GM23248 (cell line): ENCODE measurements around the gene NTF3. TPM values are rescaled to one million over a fixed set of nuclear protein-coding genes. Genes with fewer than 3 reads are reported as not detected.

ENCODE experiments used
- DNase-seq: peaks from one replicate; pipeline ENCODE4 v3.0.0-alpha.2; 2015
- H2AFZ ChIP-seq: fragments of 200-600 bp; sonication (generic); 2 replicates; pipeline ENCODE4 v1.6.1; 2016; ENCODE audit warnings: antibody characterized with exemption
- H3F3A ChIP-seq: fragments of 200-600 bp; sonication (generic); 2 replicates; pipeline ENCODE4 v1.6.1; 2016; ENCODE audit warnings: mild to moderate bottlenecking, antibody characterized with exemption, mixed run types; ENCODE audit not compliant: insufficient read depth
- H3K27ac ChIP-seq: fragments of 200-600 bp; sonication (generic); 2 replicates; pipeline ENCODE4 v1.5.1; 2016; ENCODE audit warnings: mild to moderate bottlenecking
- H3K27me3 ChIP-seq: fragments of 200-600 bp; sonication (generic); replicated peaks from 2 replicates; pipeline ENCODE4 v1.6.1; 2016; ENCODE audit warnings: mild to moderate bottlenecking; ENCODE audit not compliant: insufficient read depth
- H3K36me3 ChIP-seq: fragments of 200-600 bp; sonication (generic); 2 replicates; pipeline ENCODE4 v1.6.1; 2016; ENCODE audit warnings: low read depth, mild to moderate bottlenecking
- H3K4me1 ChIP-seq: fragments of 200-600 bp; sonication (generic); 2 replicates; pipeline ENCODE4 v1.6.1; 2016; ENCODE audit warnings: mild to moderate bottlenecking; ENCODE audit not compliant: insufficient read depth
- H3K4me2 ChIP-seq: fragments of 200-600 bp; sonication (generic); one replicate; pipeline ENCODE4 v1.6.1; 2016; ENCODE audit warnings: mild to moderate bottlenecking; ENCODE audit not compliant: unreplicated experiment
- H3K4me3 ChIP-seq: fragments of 200-600 bp; sonication (generic); 2 replicates; pipeline ENCODE4 v1.5.1; 2016; ENCODE audit warnings: mild to moderate bottlenecking
- H3K79me2 ChIP-seq: fragments of 200-600 bp; sonication (generic); 2 replicates; pipeline ENCODE4 v1.6.1; 2016; ENCODE audit warnings: mild to moderate bottlenecking; ENCODE audit not compliant: insufficient read depth
- H3K9ac ChIP-seq: fragments of 200-600 bp; sonication (generic); 2 replicates; pipeline ENCODE4 v1.6.1; 2016; ENCODE audit warnings: mild to moderate bottlenecking
- H3K9me2 ChIP-seq: fragments of 200-600 bp; sonication (generic); 2 replicates; pipeline ENCODE4 v1.6.1; 2016; ENCODE audit warnings: mixed run types, mild to moderate bottlenecking, moderate library complexity; ENCODE audit not compliant: insufficient read depth
- H3K9me3 ChIP-seq: fragments of 200-600 bp; sonication (generic); one replicate; pipeline ENCODE4 v1.6.1; 2017; ENCODE audit warnings: low read depth
- H4K20me1 ChIP-seq: fragments of 200-600 bp; sonication (generic); 2 replicates; pipeline ENCODE4 v1.6.0; 2016; ENCODE audit not compliant: insufficient read depth
- EZH2 ChIP-seq: fragments of 200-600 bp; sonication (generic); IDR thresholded peaks from 2 replicates; pipeline ENCODE4 v1.6.1; 2018; ENCODE audit warnings: antibody characterized with exemption, mild to moderate bottlenecking; ENCODE audit not compliant: insufficient read depth, poor library complexity, severe bottlenecking
- EZH2phosphoT487 ChIP-seq: fragments of 200-600 bp; sonication (generic); IDR thresholded peaks from 2 replicates; pipeline ENCODE4 v1.6.1; 2018; ENCODE audit warnings: antibody characterized with exemption, moderate library complexity, mild to moderate bottlenecking, low read depth; ENCODE audit not compliant: insufficient read depth
- WGBS, 2 experiments: methylation state at CpG; one replicate each; pipeline ENCODE4 v1.1.6; 2015 to 2017; ENCODE audit warnings: low lambda C conversion rate in 2 of 2, low coverage in 1 of 2; ENCODE audit errors: missing lambda C conversion rate in 2 of 2; 5-methylcytosine and 5-hydroxymethylcytosine counted together
- in situ Hi-C: fragments of 300-500 bp; cut with MboI; formaldehyde crosslinking; loops from 2 replicates; pipeline ENCODE4 v1.15.0; 2020
- polyA plus RNA-seq: library from polyadenylated mRNA; unstranded; fragments of >200 nt; fragmentation: Nextera tagmentation; extraction: Ambion mirVana; gene quantifications from 2 replicates; pipeline ENCODE4 v1.2.1, GENCODE V29; 2016
- total RNA-seq: library from RNA; depleted of rRNA; stranded (reverse); fragments of >200 nt; shearing (Covaris generic); gene quantifications from 2 replicates; pipeline ENCODE4 v1.2.3, GENCODE V29; 2014

NTF3 gene
- total and polyA plus RNA-seq, 2 experiments from 2014 or later = 4.8 to 6.0 TPM

DNA sequence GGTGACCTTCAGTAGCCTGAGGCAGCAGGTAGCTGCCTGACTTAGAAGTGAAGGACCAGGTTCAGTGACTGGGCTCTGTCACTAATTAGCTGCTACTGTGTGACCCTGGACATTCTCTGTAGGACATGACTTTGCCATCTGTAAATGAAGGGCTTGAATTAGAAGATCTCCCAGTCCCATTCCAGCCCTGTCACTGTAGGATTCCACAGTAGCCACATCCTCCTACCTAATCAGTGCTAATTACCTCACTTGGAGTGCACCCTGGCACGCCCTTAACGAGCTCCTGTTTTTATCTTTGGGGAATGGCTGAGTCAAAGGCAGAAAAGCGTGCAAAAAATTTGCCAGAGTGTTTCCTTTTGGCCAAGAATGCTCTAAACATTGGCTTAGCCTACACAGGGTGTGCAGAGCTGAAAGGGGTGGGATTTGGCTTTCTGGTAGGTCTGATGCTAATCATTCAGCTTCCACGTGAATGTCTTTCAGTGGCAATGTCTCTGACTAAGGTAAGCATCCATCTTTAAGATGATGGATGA lies 6.8 kb downstream of the NTF3 start:
- TF ChIP-seq EZH2 = no peak
- no peak for TF ChIP-seq EZH2phosphoT487
- Histone ChIP-seq H3K4me2 (no peak overlapping the region), H3K9ac (no peak overlapping the region), H3K27me3 (no peaks in the 10 kb centered on the region; the same call in 1 of the 2 replicates), H3K9me2 (no peaks in the 10 kb centered on the region), H3K36me3 (no peaks in the 10 kb centered on the region), H3F3A (0 out of 2 replicates have a peak, but pooled peaks cover 9% of the 10 kb centered on the region), H3K27ac (no peak overlapping the region), H4K20me1 (no peaks in the 10 kb centered on the region), H3K79me2 (no peaks in the 10 kb centered on the region), H3K9me3 (no peaks in the 10 kb centered on the region), H3K4me3 (no peak overlapping the region), H3K4me1 (peaks cover 39% of the 10 kb centered on the region), H2AFZ (no peak overlapping the region)
- in situ Hi-C loops = loop anchor here (25.0 kb wide), 1 partner anchor 251 kb away; no protein-coding TSS in a partner anchor
- DNase-seq = peak; percentile 66
- WGBS, 2 experiments = 12 to 17% methylated on average over 4 of the region's 4 CpGs

GRCh38 chr12:5439371-5439771 lies 7.5 kb downstream of the NTF3 start:
- Histone ChIP-seq H3K36me3 (no peaks in the 10 kb centered on the region), H4K20me1 (no peaks in the 10 kb centered on the region), H3K9me2 (no peaks in the 10 kb centered on the region), H3K27ac (no peak overlapping the region), H3F3A (0 out of 2 replicates have a peak, but pooled peaks cover 9% of the 10 kb centered on the region), H3K9ac (no peak overlapping the region), H3K9me3 (no peaks in the 10 kb centered on the region), H3K4me1 (peaks cover 39% of the 10 kb centered on the region), H3K79me2 (no peaks in the 10 kb centered on the region), H3K4me3 (no peak overlapping the region), H3K27me3 (no peaks in the 10 kb centered on the region; the same call in 1 of the 2 replicates), H3K4me2 (no peak overlapping the region), H2AFZ (no peak overlapping the region)
- in situ Hi-C loops = loop anchor here (25.0 kb wide), 1 partner anchor 252 kb away; no protein-coding TSS in a partner anchor
- 62 to 71% methylated on average over 4 of the region's 4 CpGs for WGBS, 2 experiments
- no peak for TF ChIP-seq EZH2phosphoT487
- no peak for TF ChIP-seq EZH2
- DNase-seq = no peak

GRCh38 chr12:5439788-5440300 lies 7.9 kb downstream of the NTF3 start:
- Histone ChIP-seq H3K9me3 (no peaks in the 10 kb centered on the region), H3K4me3 (no peak overlapping the region), H2AFZ (no peak overlapping the region), H3K27ac (no peak overlapping the region), H3K4me1 (peaks cover 39% of the 10 kb centered on the region), H4K20me1 (no peaks in the 10 kb centered on the region), H3K79me2 (no peaks in the 10 kb centered on the region), H3K4me2 (no peak overlapping the region), H3K27me3 (no peaks in the 10 kb centered on the region; the same call in 1 of the 2 replicates), H3K9me2 (no peaks in the 10 kb centered on the region), H3F3A (0 out of 2 replicates have a peak, but pooled peaks cover 9% of the 10 kb centered on the region), H3K9ac (no peak overlapping the region), H3K36me3 (no peaks in the 10 kb centered on the region)
- no peak for DNase-seq
- in situ Hi-C loops = loop anchor here (25.0 kb wide), 1 partner anchor 253 kb away; no protein-coding TSS in a partner anchor
- no peak for TF ChIP-seq EZH2
- no peak for TF ChIP-seq EZH2phosphoT487

GRCh38 chr12:5440978-5441377 lies 9.1 kb downstream of the NTF3 start:
- H4K20me1 ChIP-seq = no peaks in the 10 kb centered on the region
- no peaks in the 10 kb centered on the region for H3K9me3 ChIP-seq
- H2AFZ ChIP-seq = no peak overlapping the region
- TF ChIP-seq EZH2 (no peak), EZH2phosphoT487 (no peak)
- H3K4me1 ChIP-seq = peaks cover 39% of the 10 kb centered on the region
- H3K27me3 ChIP-seq = no peaks in the 10 kb centered on the region; the same call in none of the 2 replicates
- H3K36me3 ChIP-seq = no peaks in the 10 kb centered on the region
- H3K9me2 ChIP-seq = no peaks in the 10 kb centered on the region
- peak overlapping the region; percentile 13 for H3K4me2 ChIP-seq
- H3K27ac ChIP-seq = no peak overlapping the region
- in situ Hi-C loops = loop anchor here (25.0 kb wide), 1 partner anchor 254 kb away; no protein-coding TSS in a partner anchor
- WGBS, 2 experiments = 93 to 96% methylated on average over 7 of the region's 7 CpGs
- no peak overlapping the region for H3K4me3 ChIP-seq
- H3K9ac ChIP-seq = no peak overlapping the region
- H3F3A ChIP-seq = 0 out of 2 replicates have a peak, but pooled peaks cover 9% of the 10 kb centered on the region
- no peaks in the 10 kb centered on the region for H3K79me2 ChIP-seq
- no peak for DNase-seq
